Epithelial cell of prostate (primary cell): Measurements from ENCODE around the gene TECPR2.
"Not testable (repeated sequence)": the region's sequence is repeated elsewhere in the genome, so short reads cannot be mapped to it uniquely, and the experiment has no call there.

Experiments
- DNase-seq: peaks from one replicate; pipeline ENCODE4 v3.0.0-alpha.2; 2011; ENCODE audit warnings: low read depth, low spot score
- H3K27ac ChIP-seq: fragments of 450-650 bp; 2 replicates; pipeline ENCODE4 v1.5.1; 2017; ENCODE audit warnings: mild to moderate bottlenecking

TECPR2 gene

DNA sequence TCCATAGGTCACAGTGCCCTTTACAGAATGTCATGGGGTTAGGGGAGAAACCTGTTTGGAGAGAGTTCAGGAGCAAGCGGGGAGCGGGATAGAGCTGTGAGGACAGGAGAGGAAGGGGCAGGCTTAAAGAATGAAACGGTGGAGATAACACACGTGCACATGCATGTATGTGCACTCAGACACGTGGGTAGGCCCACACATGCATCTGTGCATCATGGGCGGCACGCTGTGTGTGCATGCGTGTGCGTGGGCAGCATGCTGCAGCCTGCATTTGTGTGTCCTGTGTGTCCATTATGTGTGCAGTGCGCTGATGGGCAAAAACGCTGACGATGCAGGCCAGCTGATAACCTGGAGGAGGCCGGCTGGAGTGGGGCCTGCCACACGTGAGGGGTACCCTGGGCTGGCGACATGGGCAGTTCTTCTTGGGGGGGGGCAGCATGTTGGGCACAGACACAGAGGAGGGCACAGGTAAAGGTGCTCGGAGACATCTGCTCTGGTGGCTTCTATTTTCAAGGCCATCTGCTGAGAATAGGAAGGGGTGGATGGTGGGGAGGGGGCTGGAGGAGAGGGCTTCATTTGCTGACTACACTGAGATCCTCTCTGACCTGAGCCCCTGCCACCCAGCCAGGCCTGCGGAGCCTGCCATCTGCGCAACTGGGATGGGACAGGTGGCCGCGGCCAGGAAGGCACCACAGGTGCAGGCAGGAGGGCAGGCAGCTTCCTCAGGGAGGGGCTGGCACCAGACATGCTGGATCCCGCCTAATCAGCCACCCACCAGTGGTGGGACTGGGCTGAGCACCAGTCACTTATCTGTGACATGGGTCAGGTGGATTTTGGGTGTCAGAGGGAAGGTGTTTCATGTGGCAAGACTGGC, 151.4 kb downstream of the TECPR2 start:
- no peak overlapping the region for H3K27ac ChIP-seq
- DNase-seq: no peak

- no peak overlapping the region for H3K27ac ChIP-seq
- DNase-seq: no peak
Observed at GRCh38 chr14:102514987-102515733, 152.4 kb downstream of the TECPR2 start.

- H3K27ac ChIP-seq: no peak overlapping the region
- DNase-seq: no peak
Observed at GRCh38 chr14:102516531-102517391, 154.0 kb downstream of the TECPR2 start.

DNA sequence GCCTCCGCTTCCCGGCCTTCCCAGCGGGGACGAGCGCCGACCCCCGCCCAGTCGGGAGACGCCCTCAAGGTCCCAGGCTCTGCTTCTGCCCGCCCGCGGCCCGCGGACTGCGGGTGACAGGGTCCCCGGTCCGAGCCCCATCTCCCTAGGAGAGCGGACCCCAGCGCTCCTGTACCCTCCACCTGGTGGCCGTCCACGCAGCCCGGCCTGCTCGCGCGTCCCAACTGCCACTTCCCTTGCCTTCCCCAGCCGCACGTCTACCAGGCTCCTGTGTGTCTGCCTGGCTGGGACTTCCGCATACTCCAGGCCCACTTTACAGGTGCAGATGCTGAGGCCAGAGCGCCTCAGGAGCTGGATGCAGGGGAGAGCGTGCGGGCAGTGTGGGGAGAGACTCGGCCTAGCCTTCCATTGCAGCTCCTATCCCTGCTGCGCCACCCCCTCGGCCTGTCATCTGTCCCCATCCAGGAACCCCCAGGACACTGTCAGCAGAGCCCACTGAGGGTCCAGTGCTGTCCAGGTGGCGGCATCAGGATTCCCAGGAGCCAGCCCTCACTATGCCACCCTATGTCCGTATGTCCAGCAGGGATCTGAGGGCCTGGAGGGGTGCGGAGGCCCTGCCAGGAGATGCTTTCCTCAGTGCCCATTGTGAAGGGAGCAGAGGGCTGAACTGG, 154.8 kb downstream of the TECPR2 start:
- H3K27ac ChIP-seq: no peak overlapping the region
- DNase-seq: no peak

GRCh38 chr14:102518063-102518648, 155.4 kb downstream of the TECPR2 start:
- H3K27ac ChIP-seq: no peak overlapping the region
- DNase-seq: no peak

DNA sequence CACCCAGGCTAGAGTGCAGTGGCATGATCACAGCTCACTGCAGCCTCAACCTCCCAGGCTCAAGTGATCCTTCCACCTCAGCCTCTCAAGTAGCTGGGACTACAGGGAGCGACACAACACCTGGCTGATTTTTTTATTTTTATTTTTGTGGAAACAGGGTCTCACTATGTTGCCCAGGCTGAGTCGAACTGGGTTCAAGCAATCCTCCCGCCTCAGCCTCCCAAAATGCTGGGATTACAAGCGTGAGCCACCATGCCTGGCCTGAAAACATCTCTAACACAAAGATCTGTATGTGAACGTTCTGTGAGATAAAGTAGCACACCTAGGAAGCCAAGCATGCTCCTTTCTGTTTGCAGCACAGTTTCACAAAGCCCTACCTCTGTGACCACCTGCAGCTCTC, 157.0 kb downstream of the TECPR2 start:
- H3K27ac ChIP-seq, DNase-seq: not testable (repeated sequence)

- DNase-seq: no peak
- H3K27ac ChIP-seq: no peak overlapping the region
Observed at GRCh38 chr14:102523200-102523568, 160.4 kb downstream of the TECPR2 start.

GRCh38 chr14:102523569-102524450, 161.1 kb downstream of the TECPR2 start:
- DNase-seq: no peak
- H3K27ac ChIP-seq: peak overlapping the region; percentile 99

DNA sequence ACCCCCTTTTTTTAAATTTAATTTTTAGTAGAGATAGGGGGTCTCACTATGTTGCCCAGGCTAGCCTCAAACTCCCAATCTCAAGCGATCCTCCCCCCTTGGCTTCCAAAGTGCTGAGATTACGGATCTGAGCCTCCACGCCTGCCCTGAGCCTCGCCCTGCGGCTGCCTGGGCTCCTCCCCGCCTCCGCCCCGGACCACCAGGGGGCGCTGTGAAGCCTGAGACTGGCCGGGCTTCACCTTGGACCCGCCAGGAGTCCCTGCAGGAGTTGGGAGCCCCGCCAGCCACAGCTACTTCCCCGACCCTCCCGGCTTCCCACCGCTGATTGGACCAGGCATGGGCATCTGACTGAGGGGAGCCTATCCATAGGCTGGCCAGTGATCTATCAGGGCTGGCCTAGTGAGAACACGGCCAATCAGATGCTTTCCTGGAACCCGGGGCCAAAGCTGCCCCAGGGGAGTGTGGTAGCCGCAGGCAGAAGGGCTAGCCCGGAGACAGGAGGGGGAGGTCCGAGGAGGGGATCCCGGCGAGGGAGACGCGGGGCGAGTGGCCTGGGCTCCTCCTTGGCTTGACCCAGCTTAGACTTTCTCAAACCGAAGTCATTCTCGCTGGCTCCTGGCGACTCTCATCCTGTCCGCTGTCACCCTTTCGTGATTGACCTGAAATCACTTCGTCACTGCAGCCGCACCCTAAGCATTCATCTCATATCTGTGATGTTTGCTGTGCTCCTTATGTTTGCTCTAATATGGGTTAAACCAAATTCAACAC, 161.9 kb downstream of the TECPR2 start:
- DNase-seq: peak; percentile 91

DNA sequence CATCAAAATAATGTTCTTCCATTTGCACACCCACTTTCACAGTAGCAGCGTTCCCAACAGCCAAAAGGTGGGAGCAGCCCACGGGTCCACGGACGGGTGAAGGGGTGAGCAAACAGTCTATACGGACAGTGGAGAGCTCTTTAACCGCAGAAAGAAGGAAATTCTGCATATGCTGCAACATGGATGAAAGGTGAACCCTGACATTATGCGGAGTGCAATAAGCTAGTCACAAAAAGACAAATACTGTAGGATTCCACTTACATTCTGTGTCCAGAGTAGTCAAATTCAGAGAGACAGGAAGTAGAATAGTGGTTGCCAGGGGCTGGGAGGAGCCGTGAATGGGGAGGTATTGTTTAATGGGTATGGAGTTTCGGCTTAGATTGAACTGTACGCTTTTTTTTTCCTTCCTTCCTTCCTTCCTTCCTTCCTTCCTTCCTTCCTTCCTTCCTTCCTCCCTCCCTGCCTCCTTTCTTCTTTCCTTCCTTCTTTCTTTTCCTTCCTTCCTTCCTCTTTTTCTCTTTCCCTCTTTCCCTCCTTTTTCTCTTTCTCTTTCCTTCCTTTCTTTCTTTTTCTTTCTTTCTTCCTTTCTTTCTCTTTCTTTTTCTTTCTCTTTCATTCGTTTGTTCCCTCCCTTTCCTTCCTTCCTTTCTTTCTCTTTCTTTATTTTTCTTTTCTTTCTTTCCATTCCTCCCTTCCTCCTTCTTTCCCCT, 162.6 kb downstream of the TECPR2 start:
- H3K27ac ChIP-seq: peak overlapping the region; percentile 99
- peak; percentile 29 for DNase-seq

More for the DNA sequence above, 161.9 kb downstream of the TECPR2 start:
- peak overlapping the region; percentile 99 for H3K27ac ChIP-seq

- peak overlapping the region; percentile 99 for H3K27ac ChIP-seq
- DNase-seq: no peak
Observed at GRCh38 chr14:102525929-102526497, 163.3 kb downstream of the TECPR2 start.

GRCh38 chr14:102528431-102529170, 165.9 kb downstream of the TECPR2 start:
- no peak for DNase-seq
- H3K27ac ChIP-seq: peak overlapping the region; percentile 99

GRCh38 chr14:102530828-102531478, 168.2 kb downstream of the TECPR2 start:
- DNase-seq: peak; percentile 18
- H3K27ac ChIP-seq: peak overlapping the region; percentile 85

- H3K27ac ChIP-seq: peak overlapping the region; percentile 85
- DNase-seq: peak; percentile 60
Observed at GRCh38 chr14:102532204-102532658, 169.5 kb downstream of the TECPR2 start.

GRCh38 chr14:102537981-102538601, 175.3 kb downstream of the TECPR2 start:
- no peak for DNase-seq
- no peak overlapping the region for H3K27ac ChIP-seq
